Endometrium (tissue), 2 donors: Measurements from ENCODE around the gene MTERF4.

Source experiments
- FAIRE-seq: peaks from 2 replicates; lab custom pipeline; 2012; peaks lifted over from hg19 to GRCh38; lab: Jason Lieb, UNC
- donor health status: control.
- donor health status: control.

MTERF4 gene

DNA sequence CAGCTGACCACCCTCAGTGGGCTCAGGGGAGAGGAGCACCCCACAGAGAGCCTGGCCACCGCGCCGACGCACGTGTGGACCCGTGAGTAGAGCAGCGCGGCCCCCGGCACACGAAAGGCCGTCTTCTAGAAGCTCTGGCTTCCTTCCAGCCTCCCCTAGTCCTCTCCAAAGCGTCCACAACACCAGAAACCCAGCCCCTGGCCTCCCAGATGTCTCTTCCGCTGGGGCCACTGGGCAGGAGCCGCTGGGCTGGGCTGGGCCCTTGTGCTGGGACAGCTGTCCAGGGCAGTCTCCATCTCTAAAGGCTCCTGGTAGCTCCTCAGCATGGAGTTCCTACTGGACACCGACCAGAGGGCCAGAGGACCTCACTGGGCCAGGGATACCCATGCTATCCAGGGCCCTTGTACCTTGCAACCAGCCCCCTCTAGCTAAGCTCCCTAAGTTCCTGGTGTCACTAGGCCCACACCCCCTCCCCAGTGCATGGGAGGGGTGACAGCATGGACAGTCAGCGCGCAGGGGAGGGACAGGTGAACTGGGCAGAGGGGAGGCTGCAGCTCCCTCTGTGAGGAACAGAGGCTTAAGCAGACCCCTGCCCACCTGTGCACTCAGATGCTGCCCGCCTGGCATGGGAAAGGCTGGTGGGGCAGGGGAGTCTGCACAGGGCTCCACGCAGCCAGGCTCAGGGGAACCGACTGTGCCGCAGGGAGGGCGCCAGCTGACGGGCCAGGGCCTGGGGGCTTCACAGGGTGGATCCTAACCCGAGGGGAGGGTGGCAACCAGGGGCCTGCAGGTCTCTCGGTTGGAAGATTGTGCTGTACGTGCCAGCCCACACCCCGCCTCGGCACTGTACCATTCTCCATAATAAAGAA is 32.9 kb downstream of the MTERF4 start:
- no peak for FAIRE-seq

DNA sequence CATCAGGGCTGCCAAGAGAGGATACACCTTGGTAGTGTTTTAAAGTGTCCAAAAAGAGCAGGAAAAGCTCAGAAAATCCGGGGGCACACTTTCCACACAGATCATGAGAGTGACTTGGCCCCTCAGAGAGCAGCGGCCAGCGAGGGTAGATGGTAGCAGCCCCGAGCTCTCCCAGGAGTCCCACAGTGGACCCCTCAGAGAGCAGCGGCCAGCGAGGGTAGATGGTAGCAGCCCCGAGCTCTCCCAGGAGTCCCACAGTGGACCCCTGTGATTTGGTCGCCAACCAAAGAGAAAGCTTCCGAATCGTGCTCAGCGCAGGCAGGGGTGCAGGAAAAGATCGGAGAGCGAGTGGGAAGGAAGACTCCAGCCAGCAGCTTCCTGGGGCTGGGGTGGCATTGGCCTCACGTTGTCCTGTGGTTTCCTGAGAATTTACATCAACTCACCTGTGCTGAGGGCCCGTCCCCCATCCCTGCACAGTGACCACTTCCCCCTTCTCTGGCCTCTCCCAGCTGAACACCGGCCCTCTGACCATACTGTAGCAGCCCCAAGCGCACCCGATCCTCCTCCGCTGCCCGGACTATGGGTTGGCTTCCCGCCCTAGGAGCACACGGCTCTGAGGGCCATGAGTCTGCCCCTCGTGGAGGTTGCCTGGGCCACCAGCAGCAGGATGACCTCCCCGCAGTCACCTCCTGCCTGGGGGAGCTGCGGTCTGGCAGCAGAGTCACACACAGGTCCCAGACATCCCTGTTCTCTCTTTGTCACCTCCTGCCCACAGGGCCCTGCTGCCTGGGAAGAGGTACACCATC is 33.7 kb downstream of the MTERF4 start:
- no peak for FAIRE-seq

DNA sequence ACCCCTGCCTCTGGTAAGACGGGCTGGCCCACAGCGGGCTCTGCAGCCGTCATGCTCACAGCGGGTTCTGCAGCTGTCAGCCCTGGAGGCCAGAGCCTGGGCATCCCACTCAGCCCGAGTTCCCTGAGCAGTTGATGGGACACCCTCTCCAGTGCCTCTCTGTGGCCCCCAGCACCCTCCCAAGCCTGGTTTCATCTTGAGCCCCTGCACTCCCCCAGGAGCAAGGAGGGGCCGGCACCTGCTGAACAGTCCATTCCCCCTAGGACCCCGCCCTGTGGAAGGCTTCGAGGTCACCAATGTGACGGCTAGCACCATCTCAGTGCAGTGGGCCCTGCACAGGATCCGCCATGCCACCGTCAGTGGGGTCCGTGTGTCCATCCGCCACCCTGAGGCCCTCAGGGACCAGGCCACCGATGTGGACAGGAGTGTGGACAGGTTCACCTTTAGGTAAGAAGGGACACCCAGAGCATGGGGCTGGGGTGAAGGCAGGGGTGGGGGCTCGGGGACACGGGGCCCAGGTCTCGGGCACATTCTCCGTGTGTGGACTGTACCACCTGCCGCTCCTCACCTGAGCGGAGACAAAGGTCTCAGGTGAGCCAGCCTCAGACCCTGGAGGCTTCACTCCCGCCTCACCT is 34.5 kb downstream of the MTERF4 start:
- FAIRE-seq = no peak

DNA sequence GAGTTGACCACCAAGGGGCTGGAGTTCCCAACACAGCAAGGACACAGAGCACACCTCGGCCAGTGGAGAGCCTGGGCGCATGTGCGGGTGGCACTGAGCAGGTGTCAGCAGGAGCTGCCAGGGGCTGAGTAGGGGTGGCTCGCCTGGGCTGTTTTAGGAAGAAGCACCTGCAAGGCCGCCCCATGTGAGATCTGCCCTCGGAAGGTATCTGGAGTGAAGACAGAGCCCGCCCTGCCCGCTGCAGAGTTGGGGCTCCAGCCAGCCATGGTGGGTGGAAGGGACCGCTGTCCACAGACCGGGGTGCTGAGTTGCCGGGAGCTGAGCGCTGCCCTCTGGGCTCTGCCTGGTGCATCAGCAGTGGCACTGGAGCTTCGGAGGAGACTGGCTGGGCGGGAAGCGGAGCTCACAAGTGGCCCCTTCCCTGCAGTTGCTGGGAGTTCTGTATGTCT is 35.2 kb downstream of the MTERF4 start:
- FAIRE-seq = no peak

DNA sequence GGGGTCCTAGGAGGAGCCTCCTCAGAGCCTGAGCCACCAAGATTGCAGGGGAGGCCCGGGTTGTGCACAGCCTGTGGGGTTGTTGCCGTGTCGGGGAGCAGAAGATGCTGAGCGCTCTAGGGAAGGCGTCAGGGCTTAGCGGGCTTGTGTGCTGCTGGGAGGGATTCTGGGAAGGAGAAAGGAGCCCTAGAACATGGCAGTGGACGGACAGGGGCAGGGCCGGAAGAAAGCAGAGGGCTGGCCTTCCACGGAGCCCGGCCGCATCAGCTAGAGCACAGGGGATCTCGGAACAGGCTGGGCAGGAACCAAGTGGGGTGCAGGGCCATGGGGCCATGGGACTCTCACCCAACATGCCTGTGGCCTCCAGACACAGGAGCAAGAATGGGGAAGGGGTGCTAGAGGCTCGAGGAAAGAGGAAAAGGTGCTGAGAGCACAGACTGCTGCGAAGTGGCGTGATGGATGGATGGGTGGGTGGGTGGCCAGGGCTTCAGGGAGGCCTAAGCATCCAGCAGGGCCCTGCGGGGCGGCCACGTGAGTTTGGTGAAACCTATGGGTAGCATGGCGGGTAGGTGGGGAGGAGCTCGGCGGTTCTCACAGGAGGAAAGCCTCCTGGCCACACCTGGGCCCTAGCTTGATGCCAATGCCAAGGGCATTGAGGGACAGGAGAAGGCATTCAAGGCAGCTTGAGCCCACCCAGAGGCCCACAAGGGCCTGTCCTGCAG is 35.8 kb downstream of the MTERF4 start:
- FAIRE-seq = no peak

DNA sequence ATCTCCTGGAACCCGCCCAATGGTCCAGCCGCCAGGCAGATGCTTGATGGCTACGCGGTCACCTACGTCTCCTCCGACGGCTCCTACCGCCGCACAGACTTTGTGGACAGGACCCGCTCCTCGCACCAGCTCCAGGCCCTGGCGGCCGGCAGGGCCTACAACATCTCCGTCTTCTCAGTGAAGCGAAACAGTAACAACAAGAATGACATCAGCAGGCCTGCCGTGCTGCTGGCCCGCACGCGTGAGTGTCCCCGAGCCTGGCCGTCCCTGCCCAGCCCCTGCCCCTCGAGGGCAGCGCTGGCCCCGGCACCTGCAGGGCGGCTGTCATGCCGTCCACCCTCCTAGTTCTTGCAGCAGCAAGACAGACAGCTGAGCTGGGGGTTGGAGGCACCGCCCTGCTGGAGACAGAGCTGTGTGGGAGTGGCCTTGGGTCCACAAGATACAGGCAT is 36.7 kb downstream of the MTERF4 start:
- no peak for FAIRE-seq

DNA sequence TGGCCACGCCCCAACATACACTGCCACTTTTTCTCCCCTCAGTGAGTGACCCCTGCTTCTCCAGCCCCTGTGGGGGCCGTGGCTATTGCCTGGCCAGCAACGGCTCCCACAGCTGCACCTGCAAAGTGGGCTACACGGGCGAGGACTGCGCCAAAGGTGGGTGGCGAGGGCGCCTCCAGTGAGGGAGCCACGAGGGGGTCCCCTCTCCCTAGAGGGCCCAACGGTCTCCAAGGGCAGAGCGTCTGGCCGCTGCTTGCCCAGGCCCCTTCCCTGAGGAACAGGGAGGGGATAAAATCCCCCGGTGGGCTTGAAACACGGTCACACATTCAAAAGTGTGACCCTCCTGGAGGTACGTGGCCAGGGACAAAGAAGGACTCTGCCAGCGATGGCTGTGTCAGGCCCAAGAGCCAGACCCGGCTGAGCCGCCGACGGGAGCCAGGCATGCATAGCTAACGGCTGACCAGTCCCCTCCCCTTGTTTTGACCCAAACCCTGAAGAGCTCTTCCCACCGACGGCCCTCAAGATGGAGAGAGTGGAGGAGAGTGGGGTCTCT is 37.2 kb downstream of the MTERF4 start:
- no peak for FAIRE-seq

DNA sequence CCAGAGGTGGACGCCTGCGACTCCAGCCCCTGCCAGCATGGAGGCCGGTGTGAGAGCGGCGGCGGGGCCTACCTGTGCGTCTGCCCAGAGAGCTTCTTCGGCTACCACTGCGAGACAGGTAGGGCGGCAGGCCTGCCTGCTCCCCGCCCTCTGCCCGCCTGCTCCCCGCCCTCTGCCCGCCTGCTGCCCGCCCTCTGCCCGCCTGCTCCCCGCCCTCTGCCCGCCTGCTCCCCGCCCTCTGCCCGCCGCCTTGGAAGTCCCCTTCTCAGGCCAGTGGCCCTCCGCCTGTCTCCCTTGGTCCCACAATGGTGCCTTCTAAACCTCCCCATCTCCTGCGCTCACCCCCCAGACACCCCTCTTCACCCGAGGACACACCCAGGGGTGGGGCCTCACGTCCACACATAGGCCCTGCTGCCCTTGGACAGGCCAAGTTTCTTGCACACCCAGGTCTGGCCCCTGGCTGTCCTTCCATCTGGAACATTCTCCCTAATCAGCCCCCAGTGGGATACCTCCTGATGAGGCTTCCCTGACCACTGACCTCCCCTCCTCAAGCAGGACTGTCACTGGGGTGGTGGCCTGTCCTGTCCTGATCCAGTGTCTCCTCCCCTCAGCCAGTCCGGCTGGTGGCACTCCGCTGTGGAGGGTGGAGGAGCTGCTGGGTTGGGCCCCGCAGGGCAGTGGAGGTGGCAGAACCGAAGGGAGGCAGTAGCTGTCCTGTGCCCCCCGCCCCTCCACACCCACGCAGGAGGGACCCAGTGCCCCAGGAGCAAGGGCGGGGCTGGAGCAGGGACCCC is 37.9 kb downstream of the MTERF4 start:
- no peak for FAIRE-seq

DNA sequence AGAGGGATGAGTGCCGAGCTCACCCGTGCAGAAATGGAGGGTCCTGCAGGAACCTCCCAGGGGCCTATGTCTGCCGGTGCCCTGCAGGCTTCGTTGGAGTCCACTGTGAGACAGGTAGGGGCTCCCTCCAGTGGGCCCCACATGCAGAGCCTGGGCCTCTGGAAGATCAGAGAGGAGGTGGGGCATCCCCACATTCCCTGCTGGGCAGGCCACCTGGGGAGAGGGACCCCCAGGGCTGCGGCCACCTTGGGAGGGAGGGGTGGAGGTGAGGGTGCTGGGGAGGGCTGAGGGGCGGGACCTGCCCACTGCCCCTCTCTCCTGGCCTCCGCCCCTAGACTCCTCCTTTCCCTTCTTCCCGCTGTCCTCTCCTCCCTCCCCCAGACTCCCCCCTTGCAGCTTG is 38.5 kb downstream of the MTERF4 start:
- FAIRE-seq = no peak

DNA sequence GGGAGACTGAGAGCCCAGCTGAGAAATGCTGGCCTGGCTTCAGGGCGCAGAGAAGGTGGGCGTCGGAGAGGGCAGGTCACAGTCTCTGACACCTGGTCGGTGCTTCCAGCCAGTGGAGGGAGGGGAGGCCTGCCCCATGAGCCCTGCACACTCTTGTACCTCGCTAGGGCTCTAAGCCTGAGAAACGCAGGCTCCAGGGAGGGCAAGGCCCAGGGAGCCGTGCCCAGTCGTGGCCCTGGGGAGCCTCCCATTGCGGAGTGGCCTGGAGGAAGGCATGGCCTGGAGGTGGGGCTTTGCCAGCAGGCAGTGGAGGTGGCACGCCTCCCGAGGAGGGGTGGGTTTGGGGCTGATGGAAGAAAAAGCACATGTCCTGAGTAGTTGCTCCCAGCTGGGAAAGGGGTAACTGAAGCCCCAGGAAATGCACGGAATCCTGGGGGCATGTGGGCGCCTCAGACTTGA is 39.0 kb downstream of the MTERF4 start:
- FAIRE-seq = no peak

DNA sequence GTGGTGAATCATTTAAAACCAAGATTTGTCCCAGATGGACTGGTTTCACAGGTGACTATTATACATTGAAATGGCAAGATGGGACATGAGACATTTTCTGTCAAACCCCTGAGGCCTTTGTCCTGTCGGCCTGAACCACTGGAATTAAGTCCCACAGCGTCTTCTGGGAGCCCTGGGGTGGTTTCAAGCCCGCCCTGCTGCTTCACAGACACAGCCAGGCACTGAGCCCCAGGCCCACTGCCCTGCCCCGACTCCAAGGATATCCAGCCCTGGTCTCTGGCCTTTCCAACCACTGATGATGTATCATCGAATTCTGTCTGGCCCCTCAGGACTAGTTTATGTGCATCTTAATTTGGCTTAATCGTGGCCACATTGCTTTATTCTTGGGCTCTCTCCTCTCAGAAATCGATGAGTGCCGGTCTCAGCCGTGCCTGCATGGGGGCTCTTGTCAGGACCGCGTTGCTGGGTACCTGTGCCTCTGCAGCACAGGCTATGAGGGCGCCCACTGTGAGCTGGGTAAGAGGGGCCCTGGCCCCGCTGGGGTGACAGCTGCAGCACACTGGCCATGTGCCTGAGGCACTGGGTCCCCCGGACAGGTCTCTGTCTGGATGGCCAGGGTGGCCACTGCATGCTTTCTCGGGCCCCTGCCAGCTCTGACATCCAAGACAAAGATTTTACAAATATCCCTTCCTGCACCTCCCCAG is 39.5 kb downstream of the MTERF4 start:
- FAIRE-seq = no peak

DNA sequence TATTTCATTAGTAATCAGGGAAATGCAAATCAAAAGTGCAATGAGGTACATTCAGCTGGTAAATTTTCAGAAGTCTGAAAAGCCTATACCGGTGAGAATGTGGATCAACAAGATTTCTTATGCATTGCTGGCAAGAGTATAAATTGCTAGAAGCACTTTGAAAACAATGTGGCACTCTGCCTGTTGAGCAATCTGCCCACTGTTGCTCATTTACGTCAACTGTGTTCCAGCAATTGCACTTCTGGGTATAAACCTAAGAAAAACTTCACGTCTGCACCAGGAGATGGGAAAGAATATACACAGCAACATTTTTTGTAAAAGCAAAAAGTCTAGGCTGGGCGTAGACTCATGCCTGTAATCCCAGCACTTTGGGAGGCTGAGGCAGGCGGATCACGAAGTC is 40.8 kb downstream of the MTERF4 start:
- FAIRE-seq = no peak

DNA sequence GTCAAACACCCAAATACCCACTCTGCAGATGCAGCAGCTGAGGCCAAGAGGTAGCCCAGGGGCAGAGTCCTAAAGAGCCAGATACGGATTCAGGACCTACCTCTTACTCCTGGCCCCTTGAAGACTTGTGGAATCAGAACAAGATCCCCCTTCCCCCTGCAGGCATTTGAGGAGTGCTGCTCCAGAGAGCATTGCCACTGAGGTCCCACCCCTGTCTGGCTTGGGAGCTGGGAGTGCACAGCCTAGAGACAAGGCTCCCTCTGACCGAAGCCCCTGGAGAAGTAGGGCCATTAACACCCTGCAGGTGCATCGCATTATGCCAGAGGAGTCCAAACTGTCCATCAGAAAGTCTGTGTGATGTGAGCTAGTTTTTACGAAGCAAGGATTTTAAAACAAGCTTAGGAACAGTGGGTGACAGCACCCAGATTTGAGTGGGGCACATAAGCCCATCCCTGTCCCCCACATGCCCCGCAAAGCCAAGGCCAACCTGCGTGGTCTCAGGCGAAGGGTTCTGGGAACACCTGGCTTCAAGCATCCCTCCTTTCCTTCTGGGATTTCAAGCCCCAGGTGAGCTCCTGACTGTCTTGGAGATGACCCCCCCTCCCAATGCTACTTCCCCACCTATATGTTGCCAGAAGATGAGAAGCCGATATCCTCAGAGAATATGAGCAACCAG is 48.4 kb downstream of the MTERF4 start:
- no peak for FAIRE-seq

DNA sequence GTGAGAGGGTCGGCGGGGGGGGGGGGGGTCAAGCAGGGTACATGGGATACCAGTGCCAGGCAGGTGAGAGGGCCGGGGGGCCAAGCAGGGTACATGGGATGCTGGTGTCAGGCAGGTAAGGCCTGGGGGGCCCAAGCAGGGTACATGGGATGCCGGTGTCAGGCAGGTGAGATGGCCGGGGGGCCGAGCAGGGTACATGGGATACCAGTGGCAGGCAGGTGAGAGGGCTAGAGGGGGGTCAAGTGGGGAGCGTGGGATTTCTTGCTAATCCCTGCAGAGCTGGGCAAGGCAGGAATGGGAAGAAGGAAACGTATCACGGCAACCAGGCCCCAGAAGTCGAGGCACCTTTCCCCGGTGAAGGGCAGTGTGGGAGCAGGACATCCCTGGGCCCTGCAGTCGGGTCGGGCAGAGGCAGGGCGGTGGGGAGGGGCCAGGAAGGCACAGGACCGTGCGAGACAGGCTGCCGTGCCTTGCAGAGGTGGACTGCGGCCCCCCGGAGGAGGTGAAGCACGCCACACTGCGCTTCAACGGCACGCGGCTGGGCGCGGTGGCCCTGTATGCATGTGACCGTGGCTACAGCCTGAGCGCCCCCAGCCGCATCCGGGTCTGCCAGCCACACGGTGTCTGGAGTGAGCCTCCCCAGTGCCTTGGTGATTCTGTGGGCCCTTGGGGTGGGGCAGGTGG is 49.3 kb downstream of the MTERF4 start:
- no peak for FAIRE-seq

DNA sequence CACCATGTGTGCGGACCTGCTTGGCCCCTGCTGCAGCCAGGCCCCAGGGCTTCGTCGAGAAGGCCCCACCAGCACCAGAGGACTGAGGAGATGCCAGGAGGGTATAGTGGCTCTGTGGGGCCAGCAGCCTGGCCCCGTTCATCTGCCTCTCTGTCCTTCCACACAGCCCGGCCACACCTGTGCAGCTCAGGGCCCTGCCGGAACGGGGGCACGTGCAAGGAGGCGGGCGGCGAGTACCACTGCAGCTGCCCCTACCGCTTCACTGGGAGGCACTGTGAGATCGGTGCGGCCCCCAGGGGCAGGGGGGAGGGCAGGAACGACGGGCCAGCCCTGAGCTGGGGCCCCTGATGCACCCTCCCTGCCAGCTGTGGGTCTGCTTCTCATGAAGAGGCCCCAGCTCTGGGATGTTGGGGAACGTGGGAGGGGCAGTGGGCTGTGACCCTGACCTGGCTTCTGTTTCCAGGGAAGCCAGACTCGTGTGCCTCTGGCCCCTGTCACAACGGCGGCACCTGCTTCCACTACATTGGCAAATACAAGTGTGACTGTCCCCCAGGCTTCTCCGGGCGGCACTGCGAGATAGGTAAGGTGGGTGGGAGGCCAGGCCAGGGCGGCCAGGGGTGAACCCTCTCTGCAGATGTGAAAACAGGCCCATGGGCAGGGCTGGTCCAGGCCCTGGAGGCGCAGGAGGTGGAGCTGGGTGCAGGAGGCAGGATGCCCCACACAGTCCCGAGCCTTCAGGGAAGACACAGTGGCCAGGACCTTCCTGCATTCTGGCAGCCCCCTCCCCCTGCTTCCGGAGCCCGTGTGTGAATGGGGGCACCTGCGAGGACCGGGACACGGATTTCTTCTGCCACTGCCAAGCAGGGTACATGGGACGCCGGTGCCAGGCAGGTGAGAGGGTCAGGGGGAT is 50.3 kb downstream of the MTERF4 start:
- no peak for FAIRE-seq

DNA sequence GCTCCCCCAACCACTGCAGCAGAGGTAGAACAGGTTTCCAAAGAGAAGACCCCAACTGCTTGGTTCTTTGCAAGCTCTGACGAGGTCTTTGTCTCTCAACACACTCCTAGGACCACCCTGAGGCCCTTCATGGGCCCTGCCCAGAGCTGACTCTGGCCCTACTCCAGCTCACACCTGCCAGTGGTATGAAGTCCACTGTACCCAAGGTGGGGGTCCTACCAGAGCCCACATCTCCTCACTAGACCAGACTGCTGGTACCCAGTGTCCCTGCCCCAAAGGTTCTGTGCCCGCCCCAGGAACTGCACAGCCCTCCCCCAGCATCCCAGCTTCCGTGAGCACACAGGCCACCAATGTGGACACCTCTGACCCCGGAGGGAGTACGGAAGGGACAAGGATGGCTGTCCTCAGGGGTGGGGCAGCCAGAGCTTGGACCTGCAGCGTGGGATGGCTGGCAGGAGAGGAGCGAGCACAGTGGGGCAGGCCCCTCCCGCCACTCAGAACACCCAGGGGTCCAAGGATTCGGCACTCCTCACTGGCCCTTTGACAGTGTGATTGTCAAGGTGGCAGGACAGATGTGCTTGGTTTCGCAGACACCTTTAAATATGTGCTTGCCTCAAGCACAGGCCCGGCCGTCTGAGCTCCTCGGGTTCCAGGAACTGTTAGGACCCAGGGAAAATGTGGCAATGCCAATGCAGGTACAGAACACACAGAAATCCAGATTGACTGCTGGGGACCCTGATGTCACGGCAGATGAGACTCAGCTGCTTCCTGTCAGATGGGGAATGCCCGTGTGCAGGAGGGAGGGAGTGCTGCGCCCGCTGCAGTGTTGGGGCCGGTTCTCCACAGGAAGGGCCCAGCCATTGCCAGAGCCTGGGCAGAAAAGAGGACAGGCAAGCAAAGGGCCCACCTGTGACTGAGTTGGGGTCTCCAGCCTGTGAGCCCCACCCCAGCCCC is 51.2 kb downstream of the MTERF4 start:
- FAIRE-seq = no peak
